Transverse colon (tissue), 4 donors: Measurements from ENCODE around the gene RABGAP1L.

Source experiments
- EP300 ChIP-seq: sonication (generic); formaldehyde crosslinking; IDR thresholded peaks from one replicate; pipeline ENCODE4 v1.6.1; 2017; ENCODE audit warnings: antibody characterized with exemption, low read depth
- POLR2A ChIP-seq: fragments of 450-650 bp; IDR thresholded peaks from one replicate; pipeline ENCODE4 v1.6.1; 2016; ENCODE audit warnings: antibody characterized with exemption, mild to moderate bottlenecking, moderate library complexity
- POLR2AphosphoS5 ChIP-seq, 3 donors: sonication (generic); formaldehyde crosslinking; IDR thresholded peaks; one replicate each; pipeline ENCODE4 v1.6.1; 2016; ENCODE audit warnings: antibody characterized with exemption in 3 of 3
- TF ChIP-seq, protein P1 (sequence below), 5 experiments: fragments of 200-600 bp in 3 of 5; fragments of 450-650 bp in 2 of 5; sonication (generic) in 3 of 5; IDR thresholded peaks; 1 replicate in 2 of 5; 2 replicates in 3 of 5; pipeline ENCODE4 v1.5.1; 2016 to 2017; ENCODE audit warnings: antibody characterized with exemption in 5 of 5, inconsistent platforms in 3 of 5, mild to moderate bottlenecking in 2 of 5, moderate library complexity in 1 of 5

DNA sequence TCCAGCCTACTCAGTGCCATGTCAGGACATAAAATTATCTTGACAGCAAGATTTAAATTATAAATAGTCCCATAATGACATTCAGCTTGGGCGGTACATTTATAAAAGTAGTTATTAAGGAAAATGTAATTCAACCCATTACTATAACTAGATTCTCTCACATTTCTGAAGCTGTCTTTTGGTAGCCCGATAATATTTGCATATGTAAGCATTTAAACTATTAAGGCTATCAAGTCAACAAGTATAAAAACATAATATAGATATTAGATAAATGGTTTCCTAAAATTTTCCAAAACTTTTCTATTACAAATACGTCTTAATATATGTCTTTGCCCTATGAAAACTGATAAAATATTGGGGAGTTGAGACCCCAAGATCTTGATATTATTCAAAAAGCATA lies 266.8 kb downstream of the RABGAP1L start:
- TF ChIP-seq, protein P1, sequence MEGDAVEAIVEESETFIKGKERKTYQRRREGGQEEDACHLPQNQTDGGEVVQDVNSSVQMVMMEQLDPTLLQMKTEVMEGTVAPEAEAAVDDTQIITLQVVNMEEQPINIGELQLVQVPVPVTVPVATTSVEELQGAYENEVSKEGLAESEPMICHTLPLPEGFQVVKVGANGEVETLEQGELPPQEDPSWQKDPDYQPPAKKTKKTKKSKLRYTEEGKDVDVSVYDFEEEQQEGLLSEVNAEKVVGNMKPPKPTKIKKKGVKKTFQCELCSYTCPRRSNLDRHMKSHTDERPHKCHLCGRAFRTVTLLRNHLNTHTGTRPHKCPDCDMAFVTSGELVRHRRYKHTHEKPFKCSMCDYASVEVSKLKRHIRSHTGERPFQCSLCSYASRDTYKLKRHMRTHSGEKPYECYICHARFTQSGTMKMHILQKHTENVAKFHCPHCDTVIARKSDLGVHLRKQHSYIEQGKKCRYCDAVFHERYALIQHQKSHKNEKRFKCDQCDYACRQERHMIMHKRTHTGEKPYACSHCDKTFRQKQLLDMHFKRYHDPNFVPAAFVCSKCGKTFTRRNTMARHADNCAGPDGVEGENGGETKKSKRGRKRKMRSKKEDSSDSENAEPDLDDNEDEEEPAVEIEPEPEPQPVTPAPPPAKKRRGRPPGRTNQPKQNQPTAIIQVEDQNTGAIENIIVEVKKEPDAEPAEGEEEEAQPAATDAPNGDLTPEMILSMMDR (IDR thresholded peaks at IDR 0.05): no peak
- TF ChIP-seq POLR2A: no peak
- TF ChIP-seq POLR2AphosphoS5 (IDR thresholded peaks at IDR 0.05): no peak
- TF ChIP-seq EP300: no peak
